Measurements from ENCODE around the gene LARP4.
"Not testable (repeated sequence)": the region's sequence is repeated elsewhere in the genome, so short reads cannot be mapped to it uniquely, and the experiment has no call there.

LARP4 gene

GRCh38 chr12:50403001-50403440, 2.3 kb downstream of the LARP4 start:
- Histone ChIP-seq H3K27me3 (replicated peaks) (no peaks in the 10 kb centered on the region), H3K27ac (no peak overlapping the region), H3K4me3 (ENCODE audit: low read depth, low read length) (peak overlapping the region; percentile 78), H3K36me3 (replicated peaks) (no peaks in the 10 kb centered on the region)
- no peak for TF ChIP-seq CTCF (IDR thresholded peaks at IDR 0.05; ENCODE audit: low read depth, low read length, missing control alignments)
- in situ Hi-C loops (cut with HindIII; ENCODE audit: low pct_ligation_motif_present, low sequenced_read_pairs), result no loop called here
- DNase-seq, result no peak

DNA sequence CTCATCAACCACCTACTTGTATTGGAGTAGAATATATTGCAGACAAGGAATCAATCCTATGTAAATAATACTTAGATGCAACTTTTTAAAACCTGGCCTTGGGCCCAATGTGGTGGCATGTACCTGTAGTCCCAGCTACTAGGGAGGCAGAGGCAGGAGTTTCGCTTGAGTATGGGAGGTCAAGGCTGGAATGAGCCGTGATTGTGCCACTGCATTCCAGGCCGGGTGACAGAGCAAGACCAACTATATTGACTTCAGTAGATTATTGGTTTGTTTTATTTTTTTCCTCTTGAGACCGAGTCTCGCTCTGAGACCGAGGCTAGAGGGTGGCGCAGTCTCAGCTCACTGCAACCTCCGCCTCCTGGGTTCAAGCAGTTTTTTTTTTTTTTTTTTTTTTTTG, 3.6 kb downstream of the LARP4 start:
- no peak for TF ChIP-seq CTCF (IDR thresholded peaks at IDR 0.05; ENCODE audit: low read depth, low read length, missing control alignments)
- in situ Hi-C loops (cut with HindIII; ENCODE audit: low pct_ligation_motif_present, low sequenced_read_pairs), result no loop called here

GRCh38 chr12:50411051-50411660, 10.5 kb downstream of the LARP4 start:
- DNase-seq, result no peak
- H3K27me3 ChIP-seq (replicated peaks), result no peaks in the 10 kb centered on the region
- no peak overlapping the region for H3K4me3 ChIP-seq (ENCODE audit: low read depth, low read length)
- H3K27ac ChIP-seq, result no peak overlapping the region
- in situ Hi-C loops (cut with HindIII; ENCODE audit: low pct_ligation_motif_present, low sequenced_read_pairs), result no loop called here
- H3K36me3 ChIP-seq (replicated peaks), result peaks cover 7% of the 10 kb centered on the region
- no peak for TF ChIP-seq CTCF (IDR thresholded peaks at IDR 0.05; ENCODE audit: low read depth, low read length, missing control alignments)

More for the DNA sequence above, 3.6 kb downstream of the LARP4 start:
- Histone ChIP-seq H3K4me3 (ENCODE audit: low read depth, low read length) (no peak overlapping the region), H3K27ac (no peak overlapping the region), H3K27me3 (replicated peaks) (no peaks in the 10 kb centered on the region), H3K36me3 (replicated peaks) (peaks cover 3% of the 10 kb centered on the region)
- no peak for DNase-seq

DNA sequence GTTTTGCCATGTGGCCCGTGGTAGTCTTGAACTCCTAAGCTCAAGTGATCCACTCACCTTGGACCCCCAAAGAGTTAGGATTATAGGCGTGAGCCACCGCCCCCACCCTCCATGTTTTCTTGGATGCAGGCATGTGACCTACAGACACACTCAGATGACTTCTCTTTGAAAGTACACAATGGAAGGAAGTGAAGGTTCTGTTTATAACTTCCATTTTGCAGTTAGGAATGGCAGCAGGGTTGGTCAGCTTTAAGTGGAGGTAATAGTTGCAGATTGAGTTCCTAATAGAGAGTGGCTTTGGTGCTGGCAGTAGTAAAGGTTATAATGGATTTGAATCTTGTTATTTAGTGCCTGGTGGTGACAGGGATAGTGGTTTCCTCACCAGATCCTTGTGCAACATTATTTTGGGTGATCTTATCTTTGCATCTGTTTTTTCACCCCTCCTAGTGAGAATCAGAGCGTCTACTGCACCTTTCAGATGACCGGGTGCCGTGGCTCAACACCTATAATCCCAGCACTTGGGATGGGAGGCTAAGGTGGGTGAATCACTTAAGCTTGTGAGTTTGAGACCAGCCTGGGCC, 15.3 kb downstream of the LARP4 start:
- Histone ChIP-seq H3K36me3 (replicated peaks) (peaks cover 8% of the 10 kb centered on the region), H3K27me3 (replicated peaks) (no peaks in the 10 kb centered on the region), H3K4me3 (ENCODE audit: low read depth, low read length) (no peak overlapping the region), H3K27ac (no peak overlapping the region)
- in situ Hi-C loops (cut with HindIII; ENCODE audit: low pct_ligation_motif_present, low sequenced_read_pairs), result no loop called here
- no peak for TF ChIP-seq CTCF (IDR thresholded peaks at IDR 0.05; ENCODE audit: low read depth, low read length, missing control alignments)
- no peak for DNase-seq

DNA sequence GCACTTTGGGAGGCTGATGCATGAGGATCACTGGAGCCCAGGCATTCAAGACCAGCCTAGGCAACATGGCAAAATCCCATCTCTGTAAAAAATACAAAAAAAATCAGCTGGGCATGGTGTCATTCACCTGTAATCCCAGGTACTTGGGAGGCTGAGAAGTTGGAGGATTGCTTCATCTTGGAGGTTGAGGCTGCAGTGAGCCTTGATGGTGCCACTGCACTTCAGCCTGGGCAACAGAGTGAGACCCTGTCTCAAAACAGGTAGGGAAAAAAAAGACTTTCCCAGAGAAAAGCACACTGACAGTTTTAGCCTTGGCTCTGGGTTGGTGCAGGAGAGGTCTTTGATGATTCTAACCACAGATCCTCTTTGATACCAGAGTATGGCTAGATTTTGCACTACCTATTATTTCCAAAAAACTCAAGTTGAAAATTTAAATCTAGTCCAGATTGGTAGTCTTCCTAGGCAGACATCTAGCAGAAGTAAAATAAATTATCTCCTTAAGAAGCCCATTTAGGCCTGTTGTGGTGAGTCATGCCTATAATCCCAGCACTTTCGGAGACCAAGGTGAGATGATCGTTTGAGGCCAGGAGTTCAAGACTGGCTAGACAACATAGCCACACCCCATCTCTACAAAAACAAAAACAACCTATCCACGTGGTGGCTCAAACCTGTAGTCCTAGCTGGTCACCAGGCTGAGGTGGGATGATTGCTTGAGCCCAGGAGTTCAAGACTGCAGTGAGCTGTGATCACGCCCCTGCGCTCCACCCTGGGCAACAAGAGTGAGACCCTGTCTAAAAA, 18.6 kb downstream of the LARP4 start:
- peaks cover 8% of the 10 kb centered on the region for H3K36me3 ChIP-seq (replicated peaks)
- DNase-seq, result no peak
- H3K27ac ChIP-seq, result no peak overlapping the region
- H3K27me3 ChIP-seq (replicated peaks), result no peaks in the 10 kb centered on the region
- in situ Hi-C loops (cut with HindIII; ENCODE audit: low pct_ligation_motif_present, low sequenced_read_pairs), result no loop called here
- no peak overlapping the region for H3K4me3 ChIP-seq (ENCODE audit: low read depth, low read length)
- no peak for TF ChIP-seq CTCF (IDR thresholded peaks at IDR 0.05; ENCODE audit: low read depth, low read length, missing control alignments)

DNA sequence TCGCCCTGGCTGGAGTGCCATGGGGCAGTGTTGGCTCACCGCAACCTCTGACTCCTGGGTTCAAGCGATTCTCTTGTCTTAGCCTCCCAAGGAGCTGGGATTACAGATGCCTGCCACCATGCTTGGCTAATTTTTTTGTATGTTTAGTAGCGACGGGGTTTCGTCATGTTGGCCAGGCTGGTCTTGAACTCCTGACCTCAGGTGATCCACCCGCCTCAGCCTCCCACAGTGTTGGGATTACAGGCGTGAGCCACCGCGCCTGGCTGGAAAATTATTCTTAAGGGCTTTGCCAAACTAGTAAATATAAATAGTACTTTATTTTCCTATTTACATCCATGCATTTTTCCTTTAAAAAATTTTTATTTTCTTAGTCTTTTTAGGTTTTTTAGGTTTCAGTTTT, 22.2 kb downstream of the LARP4 start:
- H3K4me3 ChIP-seq (ENCODE audit: low read depth, low read length); H3K36me3 ChIP-seq (replicated peaks); DNase-seq; in situ Hi-C loops (cut with HindIII; ENCODE audit: low pct_ligation_motif_present, low sequenced_read_pairs); H3K27me3 ChIP-seq (replicated peaks); H3K27ac ChIP-seq: not testable (repeated sequence)

- H3K4me3 ChIP-seq (ENCODE audit: low read depth, low read length); in situ Hi-C loops (cut with HindIII; ENCODE audit: low pct_ligation_motif_present, low sequenced_read_pairs); H3K27ac ChIP-seq; DNase-seq; H3K27me3 ChIP-seq (replicated peaks); H3K36me3 ChIP-seq (replicated peaks): not testable (repeated sequence)
Measured at GRCh38 chr12:50423342-50423741, 22.7 kb downstream of the LARP4 start.

All from brain microvascular endothelial cell (primary cell).